Glomerular endothelial cell (primary cell): ENCODE data around the gene IHH. TPM values are rescaled to one million over a fixed set of nuclear protein-coding genes. Genes with fewer than 3 reads are reported as not detected.

Experiments
- DNase-seq: peaks from one replicate; pipeline ENCODE4 v3.0.0-alpha.2; 2011; ENCODE audit warnings: low read depth, low spot score; ENCODE audit errors: extremely low read depth
- total RNA-seq: library from RNA; depleted of rRNA; stranded (reverse); fragments of >200 nt; gene quantifications from 2 replicates; pipeline ENCODE4 v1.2.3, GENCODE V29; 2015

Gene IHH
- total RNA-seq, 1 donor from 2014 or later: not detected

GRCh38 chr2:219042157-219042556 lies 18.6 kb downstream of the IHH start:
- DNase-seq: no peak

DNA sequence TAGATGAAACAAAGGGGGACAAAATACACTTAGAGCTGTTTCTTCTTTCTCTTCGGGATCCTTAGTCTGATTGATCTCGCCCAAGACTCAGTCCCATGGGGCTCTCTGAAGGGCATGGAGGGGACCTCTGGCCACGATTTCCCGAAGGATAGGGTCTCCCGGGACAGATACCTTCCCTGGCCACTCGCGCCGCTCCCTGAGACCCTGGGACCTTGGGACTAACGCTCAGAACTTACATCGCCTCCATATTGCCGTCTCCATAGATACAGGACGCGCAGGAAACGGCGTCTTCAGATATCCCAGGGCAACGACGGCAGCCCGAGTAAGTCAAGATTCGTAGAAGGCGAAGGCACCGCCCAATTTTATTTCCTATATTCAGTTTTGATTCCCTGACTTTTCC lies 19.5 kb downstream of the IHH start, which contains the start of gene CFAP65:
CFAP65 (minus strand) TSS at position 265 of the 400 bp plus-strand sequence. CDS start 2,468 bp downstream, outside the sequence.
- DNase-seq: no peak

DNA sequence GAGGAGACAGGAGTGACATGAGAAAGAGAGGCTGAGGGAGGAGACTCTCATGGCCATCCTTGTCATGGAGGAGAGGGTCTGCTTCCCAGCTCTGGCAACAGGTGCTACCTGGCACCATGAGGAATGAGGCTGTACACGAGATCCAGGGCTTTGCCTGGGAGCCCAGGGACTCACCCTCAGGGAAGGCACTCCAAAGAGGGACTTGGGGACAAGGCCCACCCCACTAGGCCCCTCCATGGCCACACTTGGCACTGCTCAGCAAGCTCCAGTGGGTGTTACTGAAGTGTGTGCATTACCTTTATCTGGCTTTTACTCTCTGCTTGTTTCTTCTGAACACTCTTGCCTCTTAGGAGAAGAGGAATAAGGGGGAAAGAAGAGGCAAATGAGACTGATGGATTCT lies 22.1 kb downstream of the IHH start:
- no peak for DNase-seq

DNA sequence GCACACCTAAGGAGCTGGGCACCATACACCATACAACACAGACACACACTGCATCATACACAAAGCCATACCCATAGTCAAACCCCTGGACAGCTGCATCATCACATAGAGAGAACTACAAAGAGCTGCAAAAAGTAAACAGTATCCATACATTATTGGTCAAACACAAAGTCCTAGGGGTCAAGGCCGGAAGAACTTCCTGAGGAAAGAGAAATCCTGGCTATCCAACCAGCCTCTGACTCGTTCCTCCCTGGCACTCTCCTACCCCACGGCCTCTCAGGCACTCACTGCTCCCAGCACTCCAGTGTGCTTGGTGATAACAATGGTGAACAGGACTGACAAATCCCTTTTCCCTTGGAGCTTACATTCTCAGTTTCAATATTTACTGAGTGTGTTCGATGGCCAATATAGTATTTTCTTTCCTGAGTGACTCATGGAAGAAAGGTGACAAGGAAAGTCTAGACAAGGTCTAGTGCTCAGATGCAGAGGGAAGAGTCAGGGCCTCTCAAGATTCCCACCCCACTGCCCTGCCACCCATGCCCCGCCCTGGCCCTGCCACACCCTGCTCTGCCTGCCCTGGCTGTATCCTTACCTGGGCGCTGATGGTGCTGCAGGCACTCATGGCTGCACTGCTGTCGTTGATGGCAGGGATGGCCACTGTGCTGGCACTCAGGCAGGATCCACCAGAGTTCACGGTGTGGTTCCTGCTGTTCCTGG lies 22.8 kb downstream of the IHH start:
- DNase-seq: no peak

DNA sequence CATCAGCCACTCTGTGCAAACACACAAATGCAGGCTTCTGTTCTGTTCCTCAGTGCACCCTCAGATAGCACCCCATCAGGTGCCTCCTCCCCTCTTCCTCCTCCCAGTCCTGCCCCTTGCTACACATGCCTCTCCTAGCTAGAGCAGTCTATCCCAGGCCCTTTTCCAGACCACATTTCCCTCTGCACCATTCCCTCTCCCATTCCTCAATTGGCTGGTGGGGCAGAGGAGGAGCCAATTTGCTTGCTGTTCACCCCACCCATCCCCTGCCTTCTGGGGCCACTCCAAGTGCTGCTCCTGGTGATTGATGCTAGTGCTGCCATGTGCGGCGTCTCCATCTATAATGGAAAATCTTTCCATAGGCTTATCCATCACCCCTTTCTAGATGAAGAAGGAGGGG lies 24.8 kb downstream of the IHH start:
- DNase-seq: no peak

DNA sequence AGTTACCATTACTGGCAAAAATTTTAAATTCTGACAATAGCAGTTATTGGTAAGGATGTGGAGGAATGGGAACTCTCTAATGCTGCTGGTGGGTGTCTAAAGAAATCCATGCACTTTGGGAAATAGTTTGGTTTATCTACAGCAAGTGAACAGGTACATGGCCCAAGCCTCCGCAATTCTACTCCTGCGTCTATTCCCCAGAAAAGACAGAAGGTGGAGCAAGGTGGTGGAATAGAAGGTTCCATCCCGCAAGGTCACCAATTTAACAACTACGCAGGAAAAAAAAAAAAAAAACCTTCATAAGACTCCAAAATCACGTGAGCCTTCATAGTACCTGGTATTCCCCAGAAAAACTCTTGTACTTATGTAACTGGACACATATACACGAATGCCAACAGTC lies 25.9 kb downstream of the IHH start:
- DNase-seq: no peak

DNA sequence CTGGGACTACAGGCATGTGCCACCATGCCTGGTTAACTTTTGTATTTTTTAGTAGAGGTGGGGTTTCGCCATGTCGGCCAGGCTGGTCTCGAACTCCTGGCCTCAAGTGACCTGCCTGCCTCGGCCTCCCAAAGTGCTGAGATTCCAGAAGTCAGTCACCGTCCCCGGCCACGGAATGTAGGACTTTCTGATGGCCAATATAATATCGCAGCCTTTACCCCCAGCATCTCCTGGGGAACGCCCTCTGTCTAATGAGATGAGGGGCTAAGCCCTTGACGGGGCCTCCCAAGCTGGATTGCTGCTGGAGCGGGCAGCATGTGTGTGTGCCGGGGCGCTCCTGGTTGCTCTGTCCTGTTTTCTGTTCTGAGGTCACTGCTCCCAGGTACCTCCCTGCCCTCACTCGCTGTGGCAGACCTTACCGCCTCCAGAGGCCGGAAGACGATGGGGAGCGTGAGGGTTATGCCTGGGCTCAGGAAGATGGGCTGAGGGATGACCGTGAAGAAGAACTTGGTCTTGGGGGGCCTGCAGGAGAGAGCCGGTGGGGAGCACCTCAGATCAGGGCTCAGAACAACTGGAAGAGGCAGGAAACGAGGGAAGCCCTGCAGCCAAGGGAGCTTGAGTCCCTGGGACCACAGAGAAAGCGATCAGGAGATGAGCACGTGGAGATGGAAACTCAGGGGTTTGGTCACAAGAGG lies 28.5 kb downstream of the IHH start:
- DNase-seq: no peak

- DNase-seq: no peak
Measured at GRCh38 chr2:219031005-219031738, 29.5 kb downstream of the IHH start.

- no peak for DNase-seq
Measured at GRCh38 chr2:219030177-219030940, 30.4 kb downstream of the IHH start.

- peak; percentile 23 for DNase-seq
Measured at GRCh38 chr2:219029829-219030165, 30.9 kb downstream of the IHH start.

DNA sequence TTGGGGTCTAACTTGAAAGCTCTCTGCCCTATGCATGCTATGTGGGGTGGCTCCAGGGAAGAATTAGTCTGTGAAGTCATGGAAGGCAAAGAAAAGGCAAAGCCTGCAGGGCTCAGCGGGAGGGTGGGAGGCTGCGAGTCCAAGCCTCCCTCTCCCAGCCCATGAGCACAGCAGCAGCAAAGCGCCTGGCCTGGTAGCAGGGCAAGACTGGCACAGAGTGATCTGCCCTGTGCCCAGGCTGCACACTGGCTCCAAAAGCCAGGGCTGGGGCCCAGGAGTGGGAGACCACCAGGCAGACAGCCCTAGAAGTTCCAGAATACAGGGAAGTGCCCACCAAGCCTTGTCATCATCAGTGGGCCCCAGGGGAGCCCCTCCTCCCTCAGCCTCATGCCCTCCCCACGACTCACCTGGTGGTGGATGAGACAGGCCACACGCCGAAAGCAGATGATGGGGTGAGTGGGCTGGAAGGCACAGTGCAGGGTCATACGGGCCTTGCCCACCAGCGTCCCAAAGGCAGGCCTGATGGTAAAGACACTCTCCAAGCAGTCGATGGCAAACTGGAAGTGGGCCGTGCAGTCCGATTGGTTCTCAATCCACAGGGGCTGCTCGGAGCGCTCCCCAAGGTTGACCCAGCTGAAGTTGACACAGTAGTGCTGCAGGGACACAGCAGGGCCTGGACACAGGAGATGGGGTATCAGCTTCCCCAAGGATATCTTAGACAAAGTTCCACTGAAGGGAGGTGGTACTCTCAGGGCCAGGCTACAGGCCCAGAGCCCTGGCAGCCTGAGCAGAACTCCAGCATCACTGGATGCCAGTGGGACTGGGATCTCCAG lies 31.5 kb downstream of the IHH start:
- DNase-seq: no peak

GRCh38 chr2:219028141-219028540 lies 32.6 kb downstream of the IHH start:
- no peak for DNase-seq

GRCh38 chr2:219027511-219028055 lies 33.1 kb downstream of the IHH start:
- no peak for DNase-seq

DNA sequence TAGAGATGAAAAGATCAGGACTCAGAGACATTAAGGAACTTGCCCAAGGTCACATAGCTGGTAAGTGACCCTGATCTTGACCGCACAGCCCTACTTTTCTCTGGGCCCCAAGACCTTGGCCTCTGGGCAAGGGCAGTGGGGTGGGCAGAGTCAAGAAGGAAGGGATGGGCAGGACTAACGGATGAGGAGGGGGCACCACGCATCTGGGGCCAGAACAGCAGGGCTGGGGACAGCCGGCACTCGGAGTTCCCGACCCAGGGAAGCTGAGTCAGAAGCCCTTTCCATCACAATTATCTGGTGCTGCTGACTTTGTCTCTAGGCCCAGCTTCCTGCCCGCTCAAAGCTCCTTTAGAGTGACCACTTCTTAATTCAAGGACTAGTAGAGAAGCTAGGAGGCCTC lies 33.8 kb downstream of the IHH start:
- DNase-seq: no peak

DNA sequence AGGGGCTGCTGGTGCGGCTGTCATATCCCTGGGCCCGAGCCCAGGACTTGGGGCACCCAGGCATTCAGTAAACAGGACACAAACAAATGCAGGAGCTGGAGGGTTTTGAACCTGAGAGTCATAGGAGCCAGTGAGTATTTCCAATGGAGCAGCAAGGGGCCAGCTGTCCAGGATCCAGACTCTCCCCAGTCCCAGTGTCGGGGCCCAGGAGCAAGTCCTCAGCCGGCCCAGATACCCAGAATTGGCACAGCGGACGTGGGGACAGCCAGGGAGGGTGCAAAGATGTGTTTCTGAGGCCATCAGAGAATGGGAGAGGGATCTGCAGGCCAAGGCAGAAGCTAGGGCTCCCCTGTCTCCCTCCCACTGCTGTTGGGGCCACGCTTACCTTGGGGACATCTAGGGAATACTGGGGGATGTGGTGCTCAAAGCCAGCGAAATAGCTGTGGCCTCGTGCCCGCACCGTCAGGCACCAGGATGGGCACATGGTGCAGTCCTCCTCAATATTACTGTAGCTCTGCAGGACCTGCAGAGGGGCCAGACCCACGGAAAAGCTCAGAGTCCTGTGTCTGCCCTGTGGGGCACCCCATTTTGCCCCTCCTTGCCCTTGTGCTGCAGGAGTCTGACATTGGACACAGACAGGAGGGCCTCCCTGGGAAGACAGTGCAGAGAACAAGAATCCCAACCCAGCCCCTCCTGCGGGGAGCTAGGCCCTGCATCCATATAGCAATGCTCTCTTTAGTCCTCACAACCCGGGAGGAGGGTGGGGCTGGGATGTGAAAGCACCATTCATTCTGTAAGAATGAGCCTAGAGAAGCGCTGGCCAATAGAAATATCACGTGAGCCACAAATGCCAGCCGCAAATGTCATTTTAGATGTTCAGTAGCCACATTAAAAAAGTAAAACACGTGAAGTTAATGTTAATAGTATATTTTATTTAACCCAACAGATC lies 34.8 kb downstream of the IHH start:
- no peak for DNase-seq

GRCh38 chr2:219024059-219024458 lies 36.7 kb downstream of the IHH start:
- DNase-seq: no peak

- DNase-seq: no peak
Measured at GRCh38 chr2:219023045-219023605, 37.6 kb downstream of the IHH start.

DNA sequence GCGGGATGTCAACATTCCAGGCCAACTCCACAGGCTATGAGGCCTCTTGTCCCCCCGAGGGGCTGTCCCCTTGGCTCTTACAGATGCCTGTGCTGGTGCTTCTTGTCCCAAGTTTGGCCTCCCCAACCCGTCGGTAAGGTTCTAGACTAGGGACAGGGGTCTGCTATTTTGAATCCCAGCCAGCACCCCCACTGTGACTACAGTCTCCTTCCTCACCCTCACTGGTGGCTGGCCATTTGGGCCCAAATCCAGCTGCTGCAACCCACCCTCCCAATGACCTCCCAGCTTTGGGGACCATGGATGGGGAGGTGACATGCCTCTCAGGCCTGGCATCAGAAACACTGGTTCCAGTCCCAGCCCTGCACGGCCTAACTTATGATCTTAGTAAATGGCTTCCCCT lies 38.1 kb downstream of the IHH start:
- DNase-seq: no peak
